ENCODE measurements around the gene MERTK. TPM values are rescaled to one million over a fixed set of nuclear protein-coding genes. Genes with fewer than 3 reads are reported as not detected.

Gene MERTK
- polyA plus RNA-seq, 1 experiment = 0.84 TPM

- Histone ChIP-seq H3K4me3 (ENCODE audit: low read depth, low read length) (peak overlapping the region; percentile 87), H3K27ac (ENCODE audit: low read depth, low read length) (no peak overlapping the region), H3K27me3 (ENCODE audit: control insufficient read depth, insufficient read depth, low read length) (no peaks in the 10 kb centered on the region), H3K9me3 (ENCODE audit: control insufficient read depth, insufficient read depth, low read length) (peaks cover 3% of the 10 kb centered on the region; the same call in 1 of the 2 replicates)
- CTCF ChIA-PET = no interaction called here
- POLR2A ChIA-PET = no interaction called here
- no peak for DNase-seq (ENCODE audit: low read depth, low spot score)
- no peak for TF ChIP-seq CTCF (IDR thresholded peaks at IDR 0.05; ENCODE audit: low read depth, low read length)
Observed at GRCh38 chr2:112056626-112056987, 158.2 kb downstream of the MERTK start.

GRCh38 chr2:112059671-112060070 is 161.3 kb downstream of the MERTK start:
- TF ChIP-seq CTCF (IDR thresholded peaks at IDR 0.05; ENCODE audit: low read depth, low read length) = no peak
- DNase-seq (ENCODE audit: low read depth, low spot score) = no peak
- peaks cover 3% of the 10 kb centered on the region for H3K9me3 ChIP-seq (ENCODE audit: control insufficient read depth, insufficient read depth, low read length)
- H3K4me3 ChIP-seq (ENCODE audit: low read depth, low read length) = no peak overlapping the region
- POLR2A ChIA-PET = no interaction called here
- CTCF ChIA-PET = no interaction called here
- H3K27ac ChIP-seq (ENCODE audit: low read depth, low read length) = no peak overlapping the region
- no peaks in the 10 kb centered on the region for H3K27me3 ChIP-seq (ENCODE audit: control insufficient read depth, insufficient read depth, low read length)

GRCh38 chr2:112061299-112061698 is 162.9 kb downstream of the MERTK start:
- CTCF ChIA-PET = no interaction called here
- Histone ChIP-seq H3K9me3 (ENCODE audit: control insufficient read depth, insufficient read depth, low read length) (no peaks in the 10 kb centered on the region; the same call in 1 of the 2 replicates), H3K27me3 (ENCODE audit: control insufficient read depth, insufficient read depth, low read length) (no peaks in the 10 kb centered on the region), H3K4me3 (ENCODE audit: low read depth, low read length) (no peak overlapping the region), H3K27ac (ENCODE audit: low read depth, low read length) (no peak overlapping the region)
- POLR2A ChIA-PET = no interaction called here
- no peak for TF ChIP-seq CTCF (IDR thresholded peaks at IDR 0.05; ENCODE audit: low read depth, low read length)
- DNase-seq (ENCODE audit: low read depth, low spot score) = no peak

- CTCF ChIA-PET = no interaction called here
Observed at GRCh38 chr2:112061840-112062239, 163.4 kb downstream of the MERTK start.

GRCh38 chr2:112062894-112063293 is 164.5 kb downstream of the MERTK start:
- Histone ChIP-seq H3K4me3 (ENCODE audit: low read depth, low read length) (no peak overlapping the region), H3K27me3 (ENCODE audit: control insufficient read depth, insufficient read depth, low read length) (no peaks in the 10 kb centered on the region), H3K27ac (ENCODE audit: low read depth, low read length) (no peak overlapping the region), H3K9me3 (ENCODE audit: control insufficient read depth, insufficient read depth, low read length) (no peaks in the 10 kb centered on the region; the same call in 1 of the 2 replicates)
- no peak for TF ChIP-seq CTCF (IDR thresholded peaks at IDR 0.05; ENCODE audit: low read depth, low read length)
- POLR2A ChIA-PET = no interaction called here
- no peak for DNase-seq (ENCODE audit: low read depth, low spot score)
- CTCF ChIA-PET = no interaction called here

More at GRCh38 chr2:112061840-112062239, 163.4 kb downstream of the MERTK start:
- H3K4me3 ChIP-seq (ENCODE audit: low read depth, low read length) = no peak overlapping the region
- POLR2A ChIA-PET = no interaction called here
- no peaks in the 10 kb centered on the region for H3K27me3 ChIP-seq (ENCODE audit: control insufficient read depth, insufficient read depth, low read length)
- no peak overlapping the region for H3K27ac ChIP-seq (ENCODE audit: low read depth, low read length)
- H3K9me3 ChIP-seq (ENCODE audit: control insufficient read depth, insufficient read depth, low read length) = no peaks in the 10 kb centered on the region; the same call in 1 of the 2 replicates
- no peak for TF ChIP-seq CTCF (IDR thresholded peaks at IDR 0.05; ENCODE audit: low read depth, low read length)
- no peak for DNase-seq (ENCODE audit: low read depth, low spot score)

Data from AG04450 (cell line).